ENCODE measurements around the gene YIF1B. TPM values are rescaled to one million over a fixed set of nuclear protein-coding genes. Genes with fewer than 3 reads are reported as not detected.

The YIF1B gene
- total and polyA plus RNA-seq, 2 experiments from 2014 or later, result 82.8 to 106 TPM

- TF ChIP-seq, protein P1, sequence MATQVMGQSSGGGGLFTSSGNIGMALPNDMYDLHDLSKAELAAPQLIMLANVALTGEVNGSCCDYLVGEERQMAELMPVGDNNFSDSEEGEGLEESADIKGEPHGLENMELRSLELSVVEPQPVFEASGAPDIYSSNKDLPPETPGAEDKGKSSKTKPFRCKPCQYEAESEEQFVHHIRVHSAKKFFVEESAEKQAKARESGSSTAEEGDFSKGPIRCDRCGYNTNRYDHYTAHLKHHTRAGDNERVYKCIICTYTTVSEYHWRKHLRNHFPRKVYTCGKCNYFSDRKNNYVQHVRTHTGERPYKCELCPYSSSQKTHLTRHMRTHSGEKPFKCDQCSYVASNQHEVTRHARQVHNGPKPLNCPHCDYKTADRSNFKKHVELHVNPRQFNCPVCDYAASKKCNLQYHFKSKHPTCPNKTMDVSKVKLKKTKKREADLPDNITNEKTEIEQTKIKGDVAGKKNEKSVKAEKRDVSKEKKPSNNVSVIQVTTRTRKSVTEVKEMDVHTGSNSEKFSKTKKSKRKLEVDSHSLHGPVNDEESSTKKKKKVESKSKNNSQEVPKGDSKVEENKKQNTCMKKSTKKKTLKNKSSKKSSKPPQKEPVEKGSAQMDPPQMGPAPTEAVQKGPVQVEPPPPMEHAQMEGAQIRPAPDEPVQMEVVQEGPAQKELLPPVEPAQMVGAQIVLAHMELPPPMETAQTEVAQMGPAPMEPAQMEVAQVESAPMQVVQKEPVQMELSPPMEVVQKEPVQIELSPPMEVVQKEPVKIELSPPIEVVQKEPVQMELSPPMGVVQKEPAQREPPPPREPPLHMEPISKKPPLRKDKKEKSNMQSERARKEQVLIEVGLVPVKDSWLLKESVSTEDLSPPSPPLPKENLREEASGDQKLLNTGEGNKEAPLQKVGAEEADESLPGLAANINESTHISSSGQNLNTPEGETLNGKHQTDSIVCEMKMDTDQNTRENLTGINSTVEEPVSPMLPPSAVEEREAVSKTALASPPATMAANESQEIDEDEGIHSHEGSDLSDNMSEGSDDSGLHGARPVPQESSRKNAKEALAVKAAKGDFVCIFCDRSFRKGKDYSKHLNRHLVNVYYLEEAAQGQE (IDR thresholded peaks at IDR 0.05; ENCODE audit: unreplicated experiment), result no peak
- TF ChIP-seq, protein P2, sequence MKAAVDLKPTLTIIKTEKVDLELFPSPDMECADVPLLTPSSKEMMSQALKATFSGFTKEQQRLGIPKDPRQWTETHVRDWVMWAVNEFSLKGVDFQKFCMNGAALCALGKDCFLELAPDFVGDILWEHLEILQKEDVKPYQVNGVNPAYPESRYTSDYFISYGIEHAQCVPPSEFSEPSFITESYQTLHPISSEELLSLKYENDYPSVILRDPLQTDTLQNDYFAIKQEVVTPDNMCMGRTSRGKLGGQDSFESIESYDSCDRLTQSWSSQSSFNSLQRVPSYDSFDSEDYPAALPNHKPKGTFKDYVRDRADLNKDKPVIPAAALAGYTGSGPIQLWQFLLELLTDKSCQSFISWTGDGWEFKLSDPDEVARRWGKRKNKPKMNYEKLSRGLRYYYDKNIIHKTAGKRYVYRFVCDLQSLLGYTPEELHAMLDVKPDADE (IDR thresholded peaks at IDR 0.05), result no peak
- no peak for TF ChIP-seq EZH2phosphoT487 (IDR thresholded peaks at IDR 0.05; ENCODE audit: unreplicated experiment)
- TF ChIP-seq, protein P3, sequence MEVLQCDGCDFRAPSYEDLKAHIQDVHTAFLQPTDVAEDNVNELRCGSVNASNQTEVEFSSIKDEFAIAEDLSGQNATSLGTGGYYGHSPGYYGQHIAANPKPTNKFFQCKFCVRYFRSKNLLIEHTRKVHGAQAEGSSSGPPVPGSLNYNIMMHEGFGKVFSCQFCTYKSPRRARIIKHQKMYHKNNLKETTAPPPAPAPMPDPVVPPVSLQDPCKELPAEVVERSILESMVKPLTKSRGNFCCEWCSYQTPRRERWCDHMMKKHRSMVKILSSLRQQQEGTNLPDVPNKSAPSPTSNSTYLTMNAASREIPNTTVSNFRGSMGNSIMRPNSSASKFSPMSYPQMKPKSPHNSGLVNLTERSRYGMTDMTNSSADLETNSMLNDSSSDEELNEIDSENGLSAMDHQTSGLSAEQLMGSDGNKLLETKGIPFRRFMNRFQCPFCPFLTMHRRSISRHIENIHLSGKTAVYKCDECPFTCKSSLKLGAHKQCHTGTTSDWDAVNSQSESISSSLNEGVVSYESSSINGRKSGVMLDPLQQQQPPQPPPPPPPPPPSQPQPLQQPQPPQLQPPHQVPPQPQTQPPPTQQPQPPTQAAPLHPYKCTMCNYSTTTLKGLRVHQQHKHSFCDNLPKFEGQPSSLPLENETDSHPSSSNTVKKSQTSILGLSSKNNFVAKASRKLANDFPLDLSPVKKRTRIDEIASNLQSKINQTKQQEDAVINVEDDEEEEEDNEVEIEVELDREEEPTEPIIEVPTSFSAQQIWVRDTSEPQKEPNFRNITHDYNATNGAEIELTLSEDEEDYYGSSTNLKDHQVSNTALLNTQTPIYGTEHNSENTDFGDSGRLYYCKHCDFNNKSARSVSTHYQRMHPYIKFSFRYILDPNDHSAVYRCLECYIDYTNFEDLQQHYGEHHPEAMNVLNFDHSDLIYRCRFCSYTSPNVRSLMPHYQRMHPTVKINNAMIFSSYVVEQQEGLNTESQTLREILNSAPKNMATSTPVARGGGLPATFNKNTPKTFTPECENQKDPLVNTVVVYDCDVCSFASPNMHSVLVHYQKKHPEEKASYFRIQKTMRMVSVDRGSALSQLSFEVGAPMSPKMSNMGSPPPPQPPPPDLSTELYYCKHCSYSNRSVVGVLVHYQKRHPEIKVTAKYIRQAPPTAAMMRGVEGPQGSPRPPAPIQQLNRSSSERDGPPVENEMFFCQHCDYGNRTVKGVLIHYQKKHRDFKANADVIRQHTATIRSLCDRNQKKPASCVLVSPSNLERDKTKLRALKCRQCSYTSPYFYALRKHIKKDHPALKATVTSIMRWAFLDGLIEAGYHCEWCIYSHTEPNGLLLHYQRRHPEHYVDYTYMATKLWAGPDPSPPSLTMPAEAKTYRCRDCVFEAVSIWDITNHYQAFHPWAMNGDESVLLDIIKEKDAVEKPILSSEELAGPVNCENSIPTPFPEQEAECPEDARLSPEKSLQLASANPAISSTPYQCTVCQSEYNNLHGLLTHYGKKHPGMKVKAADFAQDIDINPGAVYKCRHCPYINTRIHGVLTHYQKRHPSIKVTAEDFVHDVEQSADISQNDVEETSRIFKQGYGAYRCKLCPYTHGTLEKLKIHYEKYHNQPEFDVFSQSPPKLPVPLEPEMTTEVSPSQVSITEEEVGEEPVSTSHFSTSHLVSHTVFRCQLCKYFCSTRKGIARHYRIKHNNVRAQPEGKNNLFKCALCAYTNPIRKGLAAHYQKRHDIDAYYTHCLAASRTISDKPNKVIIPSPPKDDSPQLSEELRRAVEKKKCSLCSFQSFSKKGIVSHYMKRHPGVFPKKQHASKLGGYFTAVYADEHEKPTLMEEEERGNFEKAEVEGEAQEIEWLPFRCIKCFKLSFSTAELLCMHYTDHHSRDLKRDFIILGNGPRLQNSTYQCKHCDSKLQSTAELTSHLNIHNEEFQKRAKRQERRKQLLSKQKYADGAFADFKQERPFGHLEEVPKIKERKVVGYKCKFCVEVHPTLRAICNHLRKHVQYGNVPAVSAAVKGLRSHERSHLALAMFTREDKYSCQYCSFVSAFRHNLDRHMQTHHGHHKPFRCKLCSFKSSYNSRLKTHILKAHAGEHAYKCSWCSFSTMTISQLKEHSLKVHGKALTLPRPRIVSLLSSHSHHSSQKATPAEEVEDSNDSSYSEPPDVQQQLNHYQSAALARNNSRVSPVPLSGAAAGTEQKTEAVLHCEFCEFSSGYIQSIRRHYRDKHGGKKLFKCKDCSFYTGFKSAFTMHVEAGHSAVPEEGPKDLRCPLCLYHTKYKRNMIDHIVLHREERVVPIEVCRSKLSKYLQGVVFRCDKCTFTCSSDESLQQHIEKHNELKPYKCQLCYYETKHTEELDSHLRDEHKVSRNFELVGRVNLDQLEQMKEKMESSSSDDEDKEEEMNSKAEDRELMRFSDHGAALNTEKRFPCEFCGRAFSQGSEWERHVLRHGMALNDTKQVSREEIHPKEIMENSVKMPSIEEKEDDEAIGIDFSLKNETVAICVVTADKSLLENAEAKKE (CRISPR knock-in tag; IDR thresholded peaks at IDR 0.05), result no peak
- TF ChIP-seq POLR2AphosphoS5 (IDR thresholded peaks at IDR 0.05; ENCODE audit: low read depth), result no peak
- TF ChIP-seq EZH2 (IDR thresholded peaks at IDR 0.05; ENCODE audit: low read depth, unreplicated experiment), result no peak
- TF ChIP-seq STAT1 (IDR thresholded peaks at IDR 0.05; ENCODE audit: unreplicated experiment), result no peak
- TF ChIP-seq ZNF331 (CRISPR knock-in tag; IDR thresholded peaks at IDR 0.05; ENCODE audit: low read depth), result no peak
- no peak for TF ChIP-seq NANOG (IDR thresholded peaks at IDR 0.05; ENCODE audit: borderline replicate concordance)
- TF ChIP-seq JUNB (IDR thresholded peaks at IDR 0.05; ENCODE audit: unreplicated experiment), result no peak
- TF ChIP-seq CTCF (conservative IDR thresholded peaks at IDR 0.05; ENCODE audit: low read depth in 2 of 2), result no peak
- no peak for TF ChIP-seq CREB1 (CRISPR knock-in tag; IDR thresholded peaks at IDR 0.05; ENCODE audit: low read depth)
- no peak for TF ChIP-seq ZNF114 (CRISPR knock-in tag; IDR thresholded peaks at IDR 0.05)
- Histone ChIP-seq H3K36me3 (ENCODE audit: insufficient read depth) (no peaks in the 10 kb centered on the region), H3K27ac (ENCODE audit: low read depth) (no peak overlapping the region), H4K20me1 (replicated peaks; ENCODE audit: insufficient read depth) (no peaks in the 10 kb centered on the region), H2AFZ (no peak overlapping the region), H3K4me1 (ENCODE audit: insufficient read depth) (no peaks in the 10 kb centered on the region), H3F3A (replicated peaks; ENCODE audit: low read depth) (no peaks in the 10 kb centered on the region), H3K4me3 (no peak overlapping the region), H3K9me2 (ENCODE audit: insufficient read depth) (no peaks in the 10 kb centered on the region), H3K79me2 (replicated peaks; ENCODE audit: insufficient read depth) (no peaks in the 10 kb centered on the region), H3K4me2 (no peak overlapping the region), H3K27me3 (ENCODE audit: insufficient read depth) (no peaks in the 10 kb centered on the region)
- H3K27ac Mint-ChIP-seq, result no peak overlapping the region
- ATAC-seq (no peak), DNase-seq (ENCODE audit: low spot score) (no peak)
- H3K9me3 Mint-ChIP-seq, result no peaks in the 10 kb centered on the region
- H3K4me3 Mint-ChIP-seq, result no peak overlapping the region
- H3K27me3 Mint-ChIP-seq (ENCODE audit: insufficient read depth, low read depth, poor library complexity), result peaks cover 18% of the 10 kb centered on the region
- no peaks in the 10 kb centered on the region; the same call in 2 of the 3 replicates for H3K36me3 Mint-ChIP-seq (ENCODE audit: low read depth)
- peaks cover 2% of the 10 kb centered on the region; the same call in 1 of the 3 replicates for H3K4me1 Mint-ChIP-seq
These were observed 31.1 kb upstream of the YIF1B start for GRCh38 chr19:38346837-38347236.
